Measurements from ENCODE around the gene C21orf58. TPM values are rescaled to one million over a fixed set of nuclear protein-coding genes. Genes with fewer than 3 reads are reported as not detected.

C21orf58 gene
- total RNA-seq, 1 experiment from 2014 or later, result 15.3 TPM

- TF ChIP-seq EZH2phosphoT487 (IDR thresholded peaks at IDR 0.05; ENCODE audit: borderline replicate concordance, low read length), result no peak
- TF ChIP-seq, protein P1, sequence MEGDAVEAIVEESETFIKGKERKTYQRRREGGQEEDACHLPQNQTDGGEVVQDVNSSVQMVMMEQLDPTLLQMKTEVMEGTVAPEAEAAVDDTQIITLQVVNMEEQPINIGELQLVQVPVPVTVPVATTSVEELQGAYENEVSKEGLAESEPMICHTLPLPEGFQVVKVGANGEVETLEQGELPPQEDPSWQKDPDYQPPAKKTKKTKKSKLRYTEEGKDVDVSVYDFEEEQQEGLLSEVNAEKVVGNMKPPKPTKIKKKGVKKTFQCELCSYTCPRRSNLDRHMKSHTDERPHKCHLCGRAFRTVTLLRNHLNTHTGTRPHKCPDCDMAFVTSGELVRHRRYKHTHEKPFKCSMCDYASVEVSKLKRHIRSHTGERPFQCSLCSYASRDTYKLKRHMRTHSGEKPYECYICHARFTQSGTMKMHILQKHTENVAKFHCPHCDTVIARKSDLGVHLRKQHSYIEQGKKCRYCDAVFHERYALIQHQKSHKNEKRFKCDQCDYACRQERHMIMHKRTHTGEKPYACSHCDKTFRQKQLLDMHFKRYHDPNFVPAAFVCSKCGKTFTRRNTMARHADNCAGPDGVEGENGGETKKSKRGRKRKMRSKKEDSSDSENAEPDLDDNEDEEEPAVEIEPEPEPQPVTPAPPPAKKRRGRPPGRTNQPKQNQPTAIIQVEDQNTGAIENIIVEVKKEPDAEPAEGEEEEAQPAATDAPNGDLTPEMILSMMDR (conservative IDR thresholded peaks at IDR 0.05; ENCODE audit: low read depth, low read length), result no peak
- TF ChIP-seq EZH2 (IDR thresholded peaks at IDR 0.05; ENCODE audit: low read length, unreplicated experiment), result no peak
- H3K4me2 ChIP-seq (ENCODE audit: low read length), result no peak overlapping the region
- no peak overlapping the region for H3K9ac ChIP-seq (ENCODE audit: low read length)
- no peak overlapping the region for H3K4me3 ChIP-seq (ENCODE audit: low read length)
- BruUV-seq (replicated peaks), result no TSS peak
- DNase-seq, result no peak
- no peak overlapping the region for H3K27ac ChIP-seq (ENCODE audit: low read length)
- H3F3A ChIP-seq (ENCODE audit: low read length, unreplicated experiment), result no peaks in the 10 kb centered on the region
- no peak for ATAC-seq
- ChIA-PET POLR2A (ENCODE audit: unreplicated experiment) (no interaction called here), CTCF (no interaction called here)
- no peaks in the 10 kb centered on the region for H3K9me3 ChIP-seq (ENCODE audit: low read length)
- H2AFZ ChIP-seq (ENCODE audit: low read length), result no peak overlapping the region
- H4K20me1 ChIP-seq (ENCODE audit: low read length), result no peaks in the 10 kb centered on the region
- H3K36me3 ChIP-seq (ENCODE audit: low read depth, low read length), result peaks cover 29% of the 10 kb centered on the region
- intact Hi-C loops (cut with micrococcal nuclease), result no loop called here
- H3K27me3 ChIP-seq (ENCODE audit: low read length), result no peaks in the 10 kb centered on the region
- no peaks in the 10 kb centered on the region for H3K4me1 ChIP-seq (ENCODE audit: insufficient read depth, low read length)
- peaks cover 24% of the 10 kb centered on the region; the same call in 1 of the 2 replicates for H3K79me2 ChIP-seq (ENCODE audit: low read length)
- no peaks in the 10 kb centered on the region for H3K9me2 ChIP-seq (replicated peaks; ENCODE audit: low read length)
Measured at GRCh38 chr21:46366091-46366490, 42.4 kb upstream of the C21orf58 start.

DNA sequence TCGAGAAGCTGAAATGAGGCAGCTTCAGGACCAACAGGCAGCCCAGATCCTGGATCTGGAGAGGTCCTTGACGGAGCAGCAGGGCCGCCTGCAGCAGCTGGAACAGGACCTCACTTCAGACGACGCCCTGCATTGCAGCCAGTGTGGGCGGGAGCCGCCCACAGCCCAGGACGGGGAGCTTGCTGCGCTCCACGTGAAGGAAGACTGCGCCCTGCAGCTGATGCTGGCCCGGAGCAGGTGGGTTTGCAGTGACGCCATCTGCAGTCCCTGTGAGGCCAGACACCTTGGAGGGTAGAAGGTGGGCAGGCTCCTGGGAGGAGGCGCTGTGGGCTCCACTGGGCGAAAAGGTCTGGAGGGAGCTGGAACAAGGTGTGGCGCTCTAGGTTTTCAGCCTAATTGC lies 40.0 kb upstream of the C21orf58 start:
- ATAC-seq, result no peak

GRCh38 chr21:46362946-46363345 lies 39.3 kb upstream of the C21orf58 start:
- TF ChIP-seq EZH2 (IDR thresholded peaks at IDR 0.05; ENCODE audit: low read length, unreplicated experiment) (no peak), EZH2phosphoT487 (IDR thresholded peaks at IDR 0.05; ENCODE audit: borderline replicate concordance, low read length) (no peak)
- TF ChIP-seq, protein P1 (conservative IDR thresholded peaks at IDR 0.05; ENCODE audit: low read depth, low read length), result no peak

More for the DNA sequence above, 40.0 kb upstream of the C21orf58 start:
- Histone ChIP-seq H3K4me2 (ENCODE audit: low read length) (no peak overlapping the region), H2AFZ (ENCODE audit: low read length) (no peak overlapping the region), H3K27ac (ENCODE audit: low read length) (no peak overlapping the region), H3K79me2 (ENCODE audit: low read length) (peaks cover 9% of the 10 kb centered on the region; the same call in 1 of the 2 replicates), H4K20me1 (ENCODE audit: low read length) (no peaks in the 10 kb centered on the region), H3K9me2 (replicated peaks; ENCODE audit: low read length) (no peaks in the 10 kb centered on the region), H3K4me3 (ENCODE audit: low read length) (no peak overlapping the region), H3K9me3 (ENCODE audit: low read length) (no peaks in the 10 kb centered on the region), H3K36me3 (ENCODE audit: low read depth, low read length) (peaks cover 32% of the 10 kb centered on the region), H3K9ac (ENCODE audit: low read length) (no peak overlapping the region), H3K27me3 (ENCODE audit: low read length) (no peaks in the 10 kb centered on the region), H3F3A (ENCODE audit: low read length, unreplicated experiment) (no peaks in the 10 kb centered on the region), H3K4me1 (ENCODE audit: insufficient read depth, low read length) (no peaks in the 10 kb centered on the region)
- DNase-seq, result no peak
- TF ChIP-seq EZH2 (IDR thresholded peaks at IDR 0.05; ENCODE audit: low read length, unreplicated experiment) (no peak), EZH2phosphoT487 (IDR thresholded peaks at IDR 0.05; ENCODE audit: borderline replicate concordance, low read length) (no peak)
- TF ChIP-seq, protein P1 (conservative IDR thresholded peaks at IDR 0.05; ENCODE audit: low read depth, low read length), result no peak
- ChIA-PET POLR2A (ENCODE audit: unreplicated experiment) (no interaction called here), CTCF (no interaction called here)
- intact Hi-C loops (cut with micrococcal nuclease), result no loop called here
- no TSS peak for BruUV-seq (replicated peaks)

More at GRCh38 chr21:46362946-46363345, 39.3 kb upstream of the C21orf58 start:
- ATAC-seq, result no peak
- ChIA-PET POLR2A (ENCODE audit: unreplicated experiment) (no interaction called here), CTCF (no interaction called here)
- H3K4me2 ChIP-seq (ENCODE audit: low read length), result no peak overlapping the region
- H3K36me3 ChIP-seq (ENCODE audit: low read depth, low read length), result peaks cover 35% of the 10 kb centered on the region
- H3K4me3 ChIP-seq (ENCODE audit: low read length), result no peak overlapping the region
- no peak overlapping the region for H3K27ac ChIP-seq (ENCODE audit: low read length)
- DNase-seq, result no peak
- no peak overlapping the region for H3K9ac ChIP-seq (ENCODE audit: low read length)
- intact Hi-C loops (cut with micrococcal nuclease), result no loop called here
- H3K4me1 ChIP-seq (ENCODE audit: insufficient read depth, low read length), result no peaks in the 10 kb centered on the region
- H2AFZ ChIP-seq (ENCODE audit: low read length), result no peak overlapping the region
- no peaks in the 10 kb centered on the region for H3F3A ChIP-seq (ENCODE audit: low read length, unreplicated experiment)
- H3K27me3 ChIP-seq (ENCODE audit: low read length), result no peaks in the 10 kb centered on the region
- H3K79me2 ChIP-seq (ENCODE audit: low read length), result 0 out of 2 replicates have a peak, but pooled peaks cover 5% of the 10 kb centered on the region
- BruUV-seq (replicated peaks), result no TSS peak
- no peaks in the 10 kb centered on the region for H4K20me1 ChIP-seq (ENCODE audit: low read length)
- no peaks in the 10 kb centered on the region for H3K9me2 ChIP-seq (replicated peaks; ENCODE audit: low read length)
- H3K9me3 ChIP-seq (ENCODE audit: low read length), result no peaks in the 10 kb centered on the region
